ENCODE measurements around the gene UBASH3B.

Gene UBASH3B

DNA sequence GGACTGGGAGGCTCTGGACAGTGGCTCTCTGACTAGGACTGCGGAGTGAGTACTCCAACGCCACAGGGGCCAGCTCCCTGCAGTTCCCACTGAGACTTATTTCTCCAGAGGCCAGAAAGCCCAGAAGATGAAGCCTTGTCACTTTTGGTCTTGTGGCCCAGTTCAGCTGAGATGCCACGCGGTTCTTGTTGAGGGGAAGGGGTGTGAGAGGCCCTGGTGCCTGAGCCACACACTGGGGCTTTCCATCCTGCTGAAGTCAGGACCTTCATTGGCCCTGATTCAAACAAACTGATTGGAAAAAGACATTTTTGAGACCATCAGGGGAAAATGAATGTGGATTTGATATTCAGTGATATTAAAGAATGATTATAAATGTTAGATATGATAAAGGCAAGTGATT lies 73.6 kb downstream of the UBASH3B start:
- TF ChIP-seq EP300 (IDR thresholded peaks at IDR 0.05; ENCODE audit: borderline replicate concordance) (no peak), ZBTB7A (IDR thresholded peaks at IDR 0.05; ENCODE audit: low read depth) (no peak), TEAD4 (IDR thresholded peaks at IDR 0.05) (no peak)
- TF ChIP-seq, protein P1, sequence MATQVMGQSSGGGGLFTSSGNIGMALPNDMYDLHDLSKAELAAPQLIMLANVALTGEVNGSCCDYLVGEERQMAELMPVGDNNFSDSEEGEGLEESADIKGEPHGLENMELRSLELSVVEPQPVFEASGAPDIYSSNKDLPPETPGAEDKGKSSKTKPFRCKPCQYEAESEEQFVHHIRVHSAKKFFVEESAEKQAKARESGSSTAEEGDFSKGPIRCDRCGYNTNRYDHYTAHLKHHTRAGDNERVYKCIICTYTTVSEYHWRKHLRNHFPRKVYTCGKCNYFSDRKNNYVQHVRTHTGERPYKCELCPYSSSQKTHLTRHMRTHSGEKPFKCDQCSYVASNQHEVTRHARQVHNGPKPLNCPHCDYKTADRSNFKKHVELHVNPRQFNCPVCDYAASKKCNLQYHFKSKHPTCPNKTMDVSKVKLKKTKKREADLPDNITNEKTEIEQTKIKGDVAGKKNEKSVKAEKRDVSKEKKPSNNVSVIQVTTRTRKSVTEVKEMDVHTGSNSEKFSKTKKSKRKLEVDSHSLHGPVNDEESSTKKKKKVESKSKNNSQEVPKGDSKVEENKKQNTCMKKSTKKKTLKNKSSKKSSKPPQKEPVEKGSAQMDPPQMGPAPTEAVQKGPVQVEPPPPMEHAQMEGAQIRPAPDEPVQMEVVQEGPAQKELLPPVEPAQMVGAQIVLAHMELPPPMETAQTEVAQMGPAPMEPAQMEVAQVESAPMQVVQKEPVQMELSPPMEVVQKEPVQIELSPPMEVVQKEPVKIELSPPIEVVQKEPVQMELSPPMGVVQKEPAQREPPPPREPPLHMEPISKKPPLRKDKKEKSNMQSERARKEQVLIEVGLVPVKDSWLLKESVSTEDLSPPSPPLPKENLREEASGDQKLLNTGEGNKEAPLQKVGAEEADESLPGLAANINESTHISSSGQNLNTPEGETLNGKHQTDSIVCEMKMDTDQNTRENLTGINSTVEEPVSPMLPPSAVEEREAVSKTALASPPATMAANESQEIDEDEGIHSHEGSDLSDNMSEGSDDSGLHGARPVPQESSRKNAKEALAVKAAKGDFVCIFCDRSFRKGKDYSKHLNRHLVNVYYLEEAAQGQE (IDR thresholded peaks at IDR 0.05; ENCODE audit: low read depth), result no peak

DNA sequence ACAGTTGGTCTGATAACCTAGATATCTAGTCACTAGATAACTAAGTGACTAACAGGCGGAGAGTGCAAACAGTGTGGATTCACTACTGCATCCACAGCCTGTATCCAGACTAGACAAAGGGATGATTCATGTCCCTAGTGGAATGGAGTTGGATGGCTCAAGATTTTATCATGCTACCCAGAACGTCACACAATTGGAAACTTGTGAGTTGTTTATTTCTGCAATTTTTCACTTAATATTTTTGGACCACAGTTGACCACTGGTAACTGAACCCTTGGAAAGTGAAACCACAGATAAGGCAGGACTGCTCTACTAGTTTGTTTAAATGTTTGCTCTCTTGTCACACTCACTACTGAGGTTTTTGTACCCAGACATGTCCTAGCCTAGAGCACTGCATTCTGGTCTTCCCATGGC lies 76.0 kb downstream of the UBASH3B start:
- TF ChIP-seq TEAD4 (IDR thresholded peaks at IDR 0.05) (no peak), NFIC (IDR thresholded peaks at IDR 0.05) (no peak), TCF12 (IDR thresholded peaks at IDR 0.05; ENCODE audit: low read depth) (no peak), CREB1 (IDR thresholded peaks at IDR 0.05; ENCODE audit: low read depth) (no peak), ZBTB7A (IDR thresholded peaks at IDR 0.05; ENCODE audit: low read depth) (no peak), TAF1 (IDR thresholded peaks at IDR 0.05; ENCODE audit: low read depth) (no peak), YY1 (IDR thresholded peaks at IDR 0.05; ENCODE audit: low read depth) (no peak), EP300 (IDR thresholded peaks at IDR 0.05; ENCODE audit: borderline replicate concordance) (no peak), FOXM1 (IDR thresholded peaks at IDR 0.05; ENCODE audit: borderline replicate concordance, low read depth) (no peak), EGR1 (IDR thresholded peaks at IDR 0.05) (no peak), RAD21 (IDR thresholded peaks at IDR 0.05; ENCODE audit: low read depth) (no peak), CEBPB (IDR thresholded peaks at IDR 0.05) (no peak)
- TF ChIP-seq, protein P2, sequence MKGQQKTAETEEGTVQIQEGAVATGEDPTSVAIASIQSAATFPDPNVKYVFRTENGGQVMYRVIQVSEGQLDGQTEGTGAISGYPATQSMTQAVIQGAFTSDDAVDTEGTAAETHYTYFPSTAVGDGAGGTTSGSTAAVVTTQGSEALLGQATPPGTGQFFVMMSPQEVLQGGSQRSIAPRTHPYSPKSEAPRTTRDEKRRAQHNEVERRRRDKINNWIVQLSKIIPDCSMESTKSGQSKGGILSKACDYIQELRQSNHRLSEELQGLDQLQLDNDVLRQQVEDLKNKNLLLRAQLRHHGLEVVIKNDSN (IDR thresholded peaks at IDR 0.05), result no peak
- TF ChIP-seq, protein P3, sequence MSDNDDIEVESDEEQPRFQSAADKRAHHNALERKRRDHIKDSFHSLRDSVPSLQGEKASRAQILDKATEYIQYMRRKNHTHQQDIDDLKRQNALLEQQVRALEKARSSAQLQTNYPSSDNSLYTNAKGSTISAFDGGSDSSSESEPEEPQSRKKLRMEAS (IDR thresholded peaks at IDR 0.05), result no peak
- TF ChIP-seq, protein P1 (IDR thresholded peaks at IDR 0.05; ENCODE audit: low read depth), result no peak

DNA sequence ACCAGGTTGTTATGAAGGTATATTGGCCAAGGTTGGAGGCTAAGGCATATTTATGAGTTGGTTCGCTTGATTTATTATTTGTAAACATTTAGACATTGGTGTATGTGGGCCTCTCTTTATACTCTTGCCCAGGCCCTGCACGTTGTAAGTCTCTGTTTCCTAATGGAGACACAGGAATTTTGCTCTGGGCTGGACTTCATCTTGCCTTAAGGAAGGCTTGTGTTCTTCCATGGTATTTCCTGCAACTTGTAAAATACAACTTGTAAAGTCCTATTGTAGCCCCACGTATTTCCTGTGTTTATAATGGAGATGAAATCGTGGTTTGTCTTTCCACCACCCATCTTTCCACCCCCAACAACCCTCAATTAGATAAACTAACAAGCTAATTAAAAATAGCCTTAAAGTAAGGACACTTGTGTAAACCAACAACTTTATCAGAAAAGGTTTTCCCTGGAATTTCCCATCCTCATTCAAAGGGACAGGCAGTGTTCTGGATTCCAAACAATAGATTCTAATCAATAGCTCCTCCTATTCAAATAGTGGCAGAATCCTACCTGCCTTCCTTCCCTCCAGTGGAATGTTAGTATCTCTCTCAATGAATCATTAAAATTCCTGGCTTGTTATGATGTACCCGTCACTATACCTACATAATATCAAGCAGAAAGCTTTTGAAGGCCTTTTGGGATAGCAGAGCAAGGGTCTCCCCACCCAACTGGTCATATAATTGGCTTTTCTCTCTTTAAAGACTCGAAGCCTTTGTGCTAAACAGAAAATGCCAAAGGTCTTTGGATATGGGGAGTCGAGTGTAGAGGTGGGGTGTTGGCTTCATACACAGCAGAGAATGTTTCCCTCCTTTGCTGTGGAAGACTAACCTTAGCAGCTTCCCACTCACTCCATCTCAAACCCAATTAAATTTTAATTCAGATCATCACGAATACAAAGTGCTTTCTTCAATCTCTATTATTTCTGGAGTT lies 77.1 kb downstream of the UBASH3B start:
- no peak for TF ChIP-seq YY1 (IDR thresholded peaks at IDR 0.05; ENCODE audit: low read depth)
- no peak for TF ChIP-seq TAF1 (IDR thresholded peaks at IDR 0.05; ENCODE audit: low read depth)
- TF ChIP-seq, protein P2 (IDR thresholded peaks at IDR 0.05), result no peak
- TF ChIP-seq CREB1 (IDR thresholded peaks at IDR 0.05; ENCODE audit: low read depth), result no peak
- no peak for TF ChIP-seq EGR1 (IDR thresholded peaks at IDR 0.05)
- TF ChIP-seq, protein P3 (IDR thresholded peaks at IDR 0.05), result no peak
- TF ChIP-seq CEBPB (IDR thresholded peaks at IDR 0.05), result no peak

DNA sequence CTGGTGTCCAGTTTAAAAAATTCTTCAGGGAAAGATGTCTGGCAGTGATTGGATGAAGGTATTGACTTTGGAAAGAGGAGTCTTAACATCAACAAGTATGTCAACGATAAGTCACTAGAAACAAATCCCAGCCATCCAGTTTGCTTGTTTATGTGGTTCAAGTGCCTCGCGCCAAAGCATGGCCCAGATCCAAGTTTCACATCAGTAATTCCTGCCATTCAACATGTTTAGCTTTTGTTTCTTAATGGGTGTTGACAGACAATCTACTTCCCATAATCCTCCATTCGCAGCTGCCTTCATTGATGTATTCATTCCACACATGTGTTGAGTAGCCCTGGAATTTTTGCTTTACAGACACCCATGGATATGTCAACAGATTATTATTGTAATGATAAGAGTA lies 77.8 kb downstream of the UBASH3B start:
- TF ChIP-seq TCF12 (IDR thresholded peaks at IDR 0.05; ENCODE audit: low read depth) (no peak), NFIC (IDR thresholded peaks at IDR 0.05) (peak; percentile 47; the same call in 1 of the 2 replicates)

DNA sequence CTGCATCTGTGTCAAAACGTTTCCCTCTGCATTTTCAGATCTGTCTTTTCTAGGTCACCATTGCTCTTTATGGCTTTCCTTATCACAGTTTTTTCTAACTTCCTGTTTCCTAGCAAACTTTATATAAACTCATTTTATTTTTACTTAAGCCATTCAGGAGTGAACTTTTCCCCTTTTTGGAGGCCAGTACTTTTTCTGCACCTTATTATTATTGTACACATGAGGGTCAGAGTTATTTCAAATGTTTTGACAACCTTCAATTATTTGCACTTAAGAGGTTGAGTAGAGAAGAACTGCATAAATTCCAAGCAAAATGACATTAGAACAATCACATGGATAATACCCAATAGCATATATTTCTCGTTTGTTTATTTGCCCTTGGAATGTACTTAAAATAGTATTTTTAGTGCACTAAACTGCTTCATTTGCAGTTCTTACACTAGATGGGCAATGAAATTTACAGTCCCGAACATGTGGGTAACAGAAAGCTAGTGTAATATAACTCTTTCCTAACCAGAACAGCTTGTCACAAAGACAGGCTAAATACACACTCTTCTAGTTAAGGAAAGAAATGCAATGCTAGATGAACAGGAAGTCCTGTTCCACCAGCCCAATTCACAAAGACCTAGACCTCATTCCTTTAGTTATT lies 79.5 kb downstream of the UBASH3B start:
- TF ChIP-seq CEBPB (IDR thresholded peaks at IDR 0.05), result no peak
- no peak for TF ChIP-seq TCF12 (IDR thresholded peaks at IDR 0.05; ENCODE audit: low read depth)
- TF ChIP-seq, protein P1 (IDR thresholded peaks at IDR 0.05; ENCODE audit: low read depth), result no peak
- TF ChIP-seq FOXM1 (IDR thresholded peaks at IDR 0.05; ENCODE audit: borderline replicate concordance, low read depth), result no peak
- TF ChIP-seq, protein P3 (IDR thresholded peaks at IDR 0.05), result no peak
- no peak for TF ChIP-seq TEAD4 (IDR thresholded peaks at IDR 0.05)
- no peak for TF ChIP-seq YY1 (IDR thresholded peaks at IDR 0.05; ENCODE audit: low read depth)
- no peak for TF ChIP-seq EGR1 (IDR thresholded peaks at IDR 0.05)
- no peak for TF ChIP-seq ZBTB7A (IDR thresholded peaks at IDR 0.05; ENCODE audit: low read depth)
- TF ChIP-seq RAD21 (IDR thresholded peaks at IDR 0.05; ENCODE audit: low read depth), result no peak
- no peak for TF ChIP-seq NFIC (IDR thresholded peaks at IDR 0.05)
- TF ChIP-seq, protein P2 (IDR thresholded peaks at IDR 0.05), result no peak
